Ascending aorta (tissue), 2 donors: ENCODE results near the gene RPTOR. TPM values are rescaled to one million over a fixed set of nuclear protein-coding genes. Genes with fewer than 3 reads are reported as not detected.

Experiments
- DNase-seq, 2 donors: peaks; one replicate each; pipeline ENCODE4 v3.0.0-alpha.2; 2019; ENCODE audit warnings: low spot score in 2 of 2
- H3K27ac ChIP-seq, 2 donors: fragments of 200-600 bp; sonication (generic); one replicate each; pipeline ENCODE4 v1.5.1; 2016 to 2017; ENCODE audit warnings: mild to moderate bottlenecking in 1 of 2
- H3K27me3 ChIP-seq: fragments of 200-600 bp; sonication (generic); one replicate; pipeline ENCODE4 v1.5.1; 2017
- H3K36me3 ChIP-seq, 2 donors: fragments of 200-600 bp; sonication (generic); one replicate each; pipeline ENCODE4 v1.5.1; 2016
- H3K4me1 ChIP-seq, 2 donors: fragments of 200-600 bp; sonication (generic); one replicate each; pipeline ENCODE4 v1.5.1; 2016 to 2017; ENCODE audit warnings: mild to moderate bottlenecking in 1 of 2
- H3K4me3 ChIP-seq, 2 donors: fragments of 200-600 bp; sonication (generic); one replicate each; pipeline ENCODE4 v1.5.1; 2016 to 2017; ENCODE audit warnings: mild to moderate bottlenecking in 1 of 2
- H3K9me3 ChIP-seq, 2 donors: fragments of 200-600 bp; sonication (generic); one replicate each; pipeline ENCODE4 v1.5.1; 2016
- CTCF ChIP-seq, 3 experiments: fragments of 200-600 bp in 2 of 3; fragments of 450-650 bp in 1 of 3; sonication (generic) in 2 of 3; IDR thresholded peaks; one replicate each; pipeline ENCODE4 v1.5.1; 2016 to 2019; ENCODE audit warnings: antibody characterized with exemption in 3 of 3, mild to moderate bottlenecking in 1 of 3, moderate library complexity in 1 of 3
- intact Hi-C: fragments of 100-400 bp; cut with DNase I; formaldehyde crosslinking; loops from one replicate; pipeline ENCODE4 v1.15.1; 2023
- total RNA-seq: library from RNA; depleted of rRNA; stranded (reverse); fragments of >200 nt; gene quantifications from one replicate; pipeline ENCODE4 v1.1.0, GENCODE V29; 2016

The RPTOR gene
- total RNA-seq, 1 donor from 2014 or later = 36.1 TPM

DNA sequence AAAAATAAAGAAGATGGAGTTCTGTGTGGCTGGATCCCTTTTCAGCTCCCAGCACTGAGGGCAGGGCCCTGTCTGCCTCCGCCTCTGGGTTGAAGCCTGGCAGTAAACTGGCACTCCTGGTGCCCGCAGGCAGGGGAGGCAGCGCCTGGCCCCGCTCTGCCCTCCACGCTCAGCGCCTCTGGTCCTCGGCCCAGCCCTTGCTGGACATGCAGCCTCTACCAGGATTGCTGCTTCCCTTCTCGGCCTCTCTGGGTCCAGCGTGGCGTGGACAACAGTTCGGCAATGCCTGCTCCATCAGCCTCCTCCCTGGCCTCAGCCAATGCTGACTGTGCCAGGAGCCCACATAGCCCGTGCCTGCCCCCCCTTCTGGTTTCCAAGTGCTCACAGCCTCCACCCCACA, 362.6 kb downstream of the RPTOR start:
- no peaks in the 10 kb centered on the region for H3K27me3 ChIP-seq

GRCh38 chr17:80908211-80908610, 363.6 kb downstream of the RPTOR start:
- no peak for DNase-seq
- Histone ChIP-seq H3K4me3 (no peak overlapping the region), H3K27me3 (no peaks in the 10 kb centered on the region), H3K36me3 (peaks cover 22 to 41% of the 10 kb centered on the region in 2 donors), H3K4me1 (no peaks in the 10 kb centered on the region), H3K27ac (no peak overlapping the region), H3K9me3 (no peaks in the 10 kb centered on the region)
- no peak for TF ChIP-seq CTCF (IDR thresholded peaks at IDR 0.05)
- intact Hi-C loops = no loop called here

More for the DNA sequence above, 362.6 kb downstream of the RPTOR start:
- intact Hi-C loops = no loop called here
- Histone ChIP-seq H3K4me1 (no peaks in the 10 kb centered on the region), H3K36me3 (peaks cover 22 to 44% of the 10 kb centered on the region in 2 donors), H3K4me3 (no peak overlapping the region), H3K9me3 (no peaks in the 10 kb centered on the region), H3K27ac (no peak overlapping the region)
- no peak for TF ChIP-seq CTCF (IDR thresholded peaks at IDR 0.05)
- no peak for DNase-seq

DNA sequence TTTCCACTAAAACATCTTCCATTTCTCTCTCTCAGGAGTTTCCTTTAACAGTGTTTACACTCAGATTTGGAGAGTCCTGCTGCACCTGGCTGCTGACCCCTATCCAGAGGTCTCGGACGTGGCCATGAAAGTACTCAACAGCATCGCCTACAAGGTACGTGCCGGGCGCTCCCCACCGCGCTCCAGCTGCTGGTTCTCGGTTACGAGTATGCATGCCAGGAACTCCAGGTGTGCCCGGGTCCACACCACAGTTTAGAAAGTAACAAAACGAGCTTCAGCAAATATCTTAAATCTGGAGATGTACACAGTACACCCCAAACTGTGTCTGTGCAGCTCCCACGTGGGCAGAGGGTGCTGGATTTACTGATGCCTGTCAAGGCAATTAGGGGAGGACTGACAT, 364.1 kb downstream of the RPTOR start:
- intact Hi-C loops = no loop called here
- Histone ChIP-seq H3K4me3 (no peak overlapping the region), H3K36me3 (peaks cover 22 to 38% of the 10 kb centered on the region in 2 donors), H3K4me1 (no peaks in the 10 kb centered on the region), H3K9me3 (no peaks in the 10 kb centered on the region), H3K27me3 (no peaks in the 10 kb centered on the region), H3K27ac (no peak overlapping the region)
- no peak for TF ChIP-seq CTCF (IDR thresholded peaks at IDR 0.05)
- no peak for DNase-seq

- peaks cover 22 to 38% of the 10 kb centered on the region in 2 donors for H3K36me3 ChIP-seq
These were observed 365.0 kb downstream of the RPTOR start for GRCh38 chr17:80909635-80910034.

GRCh38 chr17:80910043-80910442, 365.4 kb downstream of the RPTOR start:
- H3K36me3 ChIP-seq = peaks cover 22 to 38% of the 10 kb centered on the region in 2 donors
- H3K4me3 ChIP-seq = no peak overlapping the region
- no peak for TF ChIP-seq CTCF (IDR thresholded peaks at IDR 0.05)
- H3K4me1 ChIP-seq = no peaks in the 10 kb centered on the region
- intact Hi-C loops = no loop called here
- H3K27ac ChIP-seq = no peak overlapping the region
- no peaks in the 10 kb centered on the region for H3K27me3 ChIP-seq
- H3K9me3 ChIP-seq = no peaks in the 10 kb centered on the region
- DNase-seq = no peak

More at GRCh38 chr17:80909635-80910034, 365.0 kb downstream of the RPTOR start:
- Histone ChIP-seq H3K9me3 (no peaks in the 10 kb centered on the region), H3K27me3 (no peaks in the 10 kb centered on the region), H3K4me1 (no peaks in the 10 kb centered on the region), H3K4me3 (no peak overlapping the region), H3K27ac (no peak overlapping the region)
- DNase-seq = no peak
- intact Hi-C loops = no loop called here
- no peak for TF ChIP-seq CTCF (IDR thresholded peaks at IDR 0.05)

DNA sequence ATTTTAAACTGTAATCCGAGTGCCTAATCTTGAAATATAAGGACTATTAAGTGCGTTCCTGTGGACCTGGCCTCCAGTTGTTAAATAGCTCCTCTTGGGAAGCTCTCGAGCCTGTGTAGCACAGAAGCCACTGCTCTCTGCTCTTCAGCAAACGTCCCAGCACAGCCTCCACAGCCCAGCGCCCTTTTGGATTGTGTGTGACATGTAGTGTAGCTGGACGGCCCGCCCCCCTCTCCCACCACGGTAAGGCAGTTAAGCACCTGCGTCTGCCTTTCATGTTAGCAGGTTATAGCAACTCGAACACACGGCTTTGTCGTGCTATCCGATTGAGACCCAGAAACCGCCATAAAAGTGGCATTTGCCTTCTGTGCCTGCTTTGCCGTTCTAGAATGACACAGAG, 367.8 kb downstream of the RPTOR start:
- intact Hi-C loops = no loop called here
- TF ChIP-seq CTCF (IDR thresholded peaks at IDR 0.05) = no peak
- Histone ChIP-seq H3K4me1 (no peaks in the 10 kb centered on the region), H3K9me3 (no peaks in the 10 kb centered on the region), H3K4me3 (no peak overlapping the region), H3K27me3 (no peaks in the 10 kb centered on the region), H3K36me3 (peaks cover 14 to 32% of the 10 kb centered on the region in 2 donors), H3K27ac (no peak overlapping the region)
- DNase-seq = no peak
